Measurements from ENCODE around the gene ATP13A3.

The ATP13A3 gene

DNA sequence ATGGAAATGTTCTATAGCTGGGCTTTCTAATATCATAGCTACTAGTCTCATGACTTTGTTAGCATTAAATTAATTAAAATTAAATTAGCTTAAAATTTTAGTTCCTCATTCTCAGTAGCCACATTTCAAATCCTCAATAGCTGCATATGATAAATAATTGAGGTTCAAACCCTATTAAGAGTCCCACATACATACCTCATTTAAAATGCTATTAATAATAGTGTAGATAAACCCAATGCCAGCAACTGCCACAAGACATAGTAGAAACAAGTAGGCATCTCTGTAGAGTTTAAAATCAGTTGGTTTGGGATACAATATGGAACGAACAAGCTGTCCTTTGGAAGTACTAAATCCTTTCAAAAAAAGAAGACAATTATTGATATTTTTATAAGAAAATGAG is 39.1 kb downstream of the ATP13A3 start:
- H3K27ac ChIP-seq, result no peak overlapping the region
- no peak for DNase-seq (ENCODE audit: low read depth, low spot score)

DNA sequence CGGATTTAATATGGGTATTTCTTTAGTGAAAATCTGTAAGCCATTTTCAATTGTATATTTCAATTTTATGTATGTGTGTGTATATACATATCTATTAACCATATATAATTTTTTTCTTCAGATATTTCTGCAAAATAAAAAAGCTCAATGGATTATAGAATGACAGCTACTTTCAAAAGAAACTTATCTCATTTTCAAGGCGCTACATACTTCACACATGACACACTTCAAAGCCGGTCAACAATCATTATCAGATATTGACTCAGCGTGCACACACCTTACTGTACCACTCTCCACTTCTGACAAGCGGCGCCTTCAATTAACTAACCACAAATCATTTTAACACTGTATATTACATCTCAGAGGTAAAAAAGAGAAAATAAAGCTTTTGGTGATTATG is 39.6 kb downstream of the ATP13A3 start:
- no peak overlapping the region for H3K27ac ChIP-seq
- DNase-seq (ENCODE audit: low read depth, low spot score), result no peak

DNA sequence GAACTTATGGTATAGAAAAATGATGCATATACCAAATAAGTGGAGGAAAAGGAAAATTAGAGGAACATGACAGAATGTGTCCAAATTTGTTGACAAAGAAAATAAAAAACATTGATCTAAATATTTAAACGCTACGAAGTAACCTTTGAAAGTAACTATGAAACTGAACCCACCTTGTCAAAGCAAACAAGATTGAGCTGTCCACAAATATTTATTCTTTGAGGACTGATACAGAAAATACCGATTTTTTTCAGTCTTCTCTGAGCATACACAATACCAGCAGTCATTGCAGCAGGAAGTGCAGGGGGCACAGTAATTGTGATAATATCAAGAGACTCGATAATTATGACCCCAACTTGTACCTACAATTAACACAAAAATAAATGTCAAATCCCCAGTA is 40.0 kb downstream of the ATP13A3 start:
- no peak overlapping the region for H3K27ac ChIP-seq

DNA sequence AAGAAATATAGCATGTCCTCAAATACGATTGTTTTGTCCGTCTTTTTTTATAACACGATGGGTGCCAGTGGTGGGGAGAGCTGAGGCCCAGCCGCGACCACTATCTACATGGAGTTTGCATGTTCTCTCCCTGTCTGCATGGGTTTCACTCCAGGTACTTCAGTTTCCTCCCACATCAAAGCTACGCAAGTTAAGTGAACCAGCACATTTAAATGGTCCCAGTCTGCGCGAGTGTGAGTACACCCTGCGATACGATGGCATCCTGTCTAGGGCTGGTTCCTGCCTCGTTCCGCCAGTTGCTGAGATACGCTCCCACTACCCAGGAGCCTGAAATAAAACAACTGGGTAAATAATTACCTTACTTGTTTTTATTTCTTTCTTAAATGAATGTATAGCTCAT is 40.6 kb downstream of the ATP13A3 start:
- no peak overlapping the region for H3K27ac ChIP-seq
- DNase-seq (ENCODE audit: low read depth, low spot score), result no peak

More for the DNA sequence above, 40.0 kb downstream of the ATP13A3 start:
- DNase-seq (ENCODE audit: low read depth, low spot score), result no peak

DNA sequence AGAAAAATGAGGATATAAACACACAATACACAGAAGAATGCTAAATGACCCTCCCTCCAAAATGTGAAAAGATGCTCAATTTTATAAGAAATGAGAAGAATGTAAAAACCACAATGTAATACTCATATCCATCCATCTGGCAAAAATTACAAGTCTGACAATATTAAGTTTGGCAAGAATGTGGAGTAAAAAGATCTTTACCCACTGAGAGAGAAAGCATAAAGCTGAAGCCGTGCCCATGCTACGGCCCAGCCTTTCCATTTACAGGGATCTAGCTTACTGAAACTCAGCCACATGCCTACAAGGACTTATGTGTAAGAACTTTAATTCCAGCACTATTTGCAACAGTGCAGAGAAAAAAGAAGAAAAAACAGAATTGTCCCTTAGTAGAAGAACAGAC is 42.9 kb downstream of the ATP13A3 start:
- H3K27ac ChIP-seq, result no peak overlapping the region
- DNase-seq (ENCODE audit: low read depth, low spot score), result no peak

DNA sequence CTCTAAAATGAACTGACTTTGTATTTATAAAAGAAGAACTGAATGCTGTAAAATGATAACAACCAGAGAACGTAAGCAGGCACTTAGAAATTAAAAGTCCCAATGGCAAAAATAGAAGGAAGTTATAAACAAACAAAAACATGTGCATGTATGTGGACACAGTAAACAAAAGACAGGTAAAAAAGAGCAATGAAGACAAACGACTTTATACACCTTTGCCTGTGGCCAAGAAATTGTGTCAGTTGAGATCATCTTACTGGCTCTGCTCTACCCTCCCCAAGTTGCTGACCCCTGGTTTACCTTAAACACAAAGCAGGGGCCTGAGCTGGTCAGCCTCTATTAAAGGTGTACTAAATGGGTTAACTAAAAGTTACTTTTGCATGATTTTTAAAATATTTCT is 46.0 kb downstream of the ATP13A3 start:
- no peak for DNase-seq (ENCODE audit: low read depth, low spot score)
- H3K27ac ChIP-seq, result no peak overlapping the region

DNA sequence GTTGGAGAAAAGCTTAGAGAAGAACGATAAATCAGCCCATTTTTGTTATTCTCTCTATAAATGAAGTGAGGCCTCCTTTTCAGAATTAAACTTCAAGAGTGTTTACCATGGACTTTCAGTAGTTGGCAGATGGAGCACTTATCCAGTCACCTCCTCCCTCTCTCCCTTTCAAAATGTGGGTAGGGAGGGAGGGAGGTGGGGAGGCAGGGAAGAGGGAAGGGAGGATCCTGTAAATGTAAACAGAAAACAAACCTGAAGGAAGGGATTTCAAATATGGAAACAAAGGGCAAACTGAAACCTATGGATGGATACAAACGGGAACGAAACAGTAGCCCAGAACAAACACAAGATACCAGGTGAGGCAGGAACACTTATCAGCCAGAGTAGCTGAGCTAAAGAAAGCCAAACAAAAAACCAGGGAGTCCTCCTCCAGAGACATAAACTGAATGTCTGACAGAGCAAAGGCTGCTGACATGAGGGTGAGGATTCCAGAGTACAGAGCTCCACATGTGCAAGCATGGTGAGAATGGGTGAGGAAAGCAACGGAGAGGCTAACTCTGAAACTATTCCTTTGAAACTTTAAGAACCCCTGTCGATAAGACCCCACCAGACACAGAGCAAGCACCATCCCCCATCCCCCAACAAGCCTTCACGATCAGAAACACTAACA is 46.8 kb downstream of the ATP13A3 start:
- DNase-seq (ENCODE audit: low read depth, low spot score), result no peak
- H3K27ac ChIP-seq, result no peak overlapping the region

DNA sequence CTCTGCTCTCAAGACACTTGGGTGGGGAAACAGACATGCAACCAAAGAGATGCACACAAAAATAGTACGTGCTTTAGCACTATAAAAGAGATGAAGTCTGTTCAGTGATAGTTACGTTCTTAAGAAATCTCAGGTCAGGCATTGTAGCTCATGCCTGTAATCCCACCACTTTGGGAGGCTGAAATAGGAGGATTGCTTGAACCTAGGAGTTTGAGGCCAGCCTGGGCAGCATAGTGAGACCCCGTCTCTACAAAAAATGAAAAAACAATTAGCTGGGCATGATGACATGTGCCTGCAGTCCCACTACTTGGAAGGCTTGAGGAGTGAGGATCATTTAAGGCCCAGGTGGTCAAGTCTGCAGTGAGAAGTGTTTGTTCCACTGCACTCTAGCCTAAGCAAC is 52.3 kb downstream of the ATP13A3 start:
- no peak overlapping the region for H3K27ac ChIP-seq
- DNase-seq (ENCODE audit: low read depth, low spot score), result no peak

DNA sequence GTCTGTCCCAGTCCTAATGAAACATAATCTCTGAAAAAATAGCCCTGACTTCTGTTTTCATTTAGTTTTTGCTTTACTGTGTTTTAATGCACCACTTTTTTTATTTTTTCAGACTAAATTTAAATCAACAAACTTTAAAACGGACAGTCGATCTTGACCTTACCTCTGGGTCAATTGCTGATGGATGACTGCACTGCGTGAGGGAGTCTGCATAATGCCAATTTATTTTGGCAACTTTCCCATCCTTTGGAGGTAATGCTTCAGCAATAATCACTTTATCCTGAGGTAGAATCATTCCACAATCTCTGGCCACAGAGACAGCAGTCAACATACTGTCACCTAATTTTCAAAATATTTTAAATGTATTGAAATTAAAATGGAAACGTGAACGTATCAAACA is 55.2 kb downstream of the ATP13A3 start:
- H3K27ac ChIP-seq, result no peak overlapping the region
- no peak for DNase-seq (ENCODE audit: low read depth, low spot score)

DNA sequence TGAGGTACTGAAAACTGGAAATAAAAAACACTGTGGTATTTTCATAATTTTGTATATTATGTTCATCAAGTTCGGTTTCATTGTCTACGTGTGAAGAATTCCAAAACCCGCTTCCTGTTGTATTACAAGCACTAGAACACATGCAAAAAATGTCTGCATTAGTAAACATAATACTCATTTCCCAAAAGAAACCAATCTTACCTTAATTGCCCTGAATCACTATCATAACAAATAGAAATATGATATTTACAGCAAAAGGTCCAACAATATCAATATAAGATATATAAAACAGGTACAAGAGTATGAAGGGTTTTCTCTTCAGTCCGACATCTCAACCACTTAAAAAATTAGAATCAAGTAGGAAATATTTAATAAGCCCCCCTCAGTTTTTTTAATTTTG is 61.4 kb downstream of the ATP13A3 start:
- no peak overlapping the region for H3K27ac ChIP-seq
- DNase-seq (ENCODE audit: low read depth, low spot score), result no peak

DNA sequence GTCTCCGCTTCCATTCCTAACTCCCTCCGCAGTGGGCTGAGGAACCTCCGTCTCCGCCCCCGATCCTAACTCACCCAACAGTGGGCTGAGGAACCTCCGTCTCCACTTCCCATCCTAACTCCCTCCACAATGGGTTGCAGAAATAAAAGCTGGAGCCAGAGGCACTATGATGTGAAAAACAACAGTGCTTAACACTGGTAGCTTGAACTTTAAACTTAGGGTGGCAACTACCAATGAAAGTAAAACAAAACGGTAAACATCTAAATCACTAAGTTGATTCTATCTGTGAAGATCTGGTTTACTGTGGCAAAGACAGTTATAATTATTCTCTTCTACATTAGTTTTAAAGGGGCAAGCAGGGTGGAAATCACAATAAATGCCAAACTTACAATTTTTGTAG is 61.8 kb downstream of the ATP13A3 start:
- H3K27ac ChIP-seq, result no peak overlapping the region
- no peak for DNase-seq (ENCODE audit: low read depth, low spot score)

DNA sequence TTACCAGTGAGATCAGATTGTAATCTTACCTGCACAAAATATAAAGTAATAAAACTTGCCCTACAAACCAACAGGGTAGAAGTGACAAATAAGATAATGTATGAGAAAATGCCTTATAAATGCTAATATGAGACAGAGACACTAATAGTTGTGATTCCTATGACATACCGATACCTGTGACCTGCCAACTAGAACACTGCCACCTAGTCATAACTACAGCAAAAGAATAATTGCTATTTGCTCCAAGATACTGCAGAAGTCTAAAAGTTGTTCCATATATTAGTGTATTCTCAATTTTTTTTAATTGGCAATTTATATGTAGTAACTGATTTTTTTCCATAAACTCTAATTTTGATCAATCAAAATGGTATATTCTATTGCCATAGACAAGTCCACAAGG is 62.4 kb downstream of the ATP13A3 start:
- no peak for DNase-seq (ENCODE audit: low read depth, low spot score)
- H3K27ac ChIP-seq, result no peak overlapping the region

DNA sequence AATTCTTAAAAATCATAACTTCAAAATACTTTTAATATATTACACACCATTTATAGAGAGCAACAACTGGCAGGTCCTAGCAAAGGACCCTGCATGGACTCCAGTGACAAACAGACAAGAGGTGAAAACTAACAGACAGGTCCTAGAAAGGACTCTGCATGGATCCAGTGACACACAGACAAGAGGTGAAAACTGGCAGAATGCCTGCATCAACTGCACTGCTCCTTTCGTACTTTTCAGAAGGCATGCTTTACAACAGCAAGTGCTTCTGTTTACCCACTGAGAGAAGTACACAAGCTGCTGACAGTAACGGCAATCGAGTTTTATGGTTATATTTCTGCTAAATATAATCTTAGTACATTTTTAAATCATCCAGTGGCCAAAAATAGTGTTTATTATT is 63.5 kb downstream of the ATP13A3 start:
- no peak overlapping the region for H3K27ac ChIP-seq
- DNase-seq (ENCODE audit: low read depth, low spot score), result no peak

DNA sequence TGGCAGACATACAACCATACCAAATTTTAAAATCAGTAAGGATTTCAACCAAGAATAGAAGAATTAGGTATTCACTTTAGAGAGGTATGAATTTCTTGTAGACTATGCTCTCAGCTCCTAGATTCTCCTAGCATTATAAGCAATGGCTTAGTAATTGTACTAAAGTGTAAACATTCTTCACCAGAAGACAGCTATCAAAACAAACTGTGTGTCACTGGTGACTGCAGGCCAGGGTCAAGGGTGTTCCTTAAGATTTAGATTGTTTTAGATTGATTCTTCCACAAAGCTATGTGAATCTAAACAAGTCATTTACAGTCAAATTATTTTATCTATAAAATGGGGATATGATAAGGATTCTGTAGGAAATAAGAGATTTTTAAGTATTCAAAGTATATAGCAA is 64.6 kb downstream of the ATP13A3 start:
- DNase-seq (ENCODE audit: low read depth, low spot score), result no peak
- H3K27ac ChIP-seq, result no peak overlapping the region

DNA sequence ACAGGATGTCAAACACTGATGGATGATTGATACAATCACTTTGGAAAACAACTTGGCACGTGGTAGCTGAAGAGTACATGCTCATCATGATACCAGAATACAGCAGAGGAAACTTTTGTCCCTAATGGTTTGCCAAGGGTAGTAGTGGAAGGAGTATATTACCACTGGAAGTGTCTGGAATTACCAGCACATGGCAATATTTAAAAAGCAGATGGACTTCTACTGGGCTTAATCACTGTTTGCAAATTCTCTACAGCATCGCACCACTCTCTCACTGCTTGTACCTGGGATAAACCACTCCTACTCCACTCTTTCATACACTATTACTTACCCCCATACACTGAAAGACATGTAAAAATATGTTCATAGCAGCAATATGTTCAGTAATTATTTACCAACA is 68.1 kb downstream of the ATP13A3 start:
- no peak for DNase-seq (ENCODE audit: low read depth, low spot score)

DNA sequence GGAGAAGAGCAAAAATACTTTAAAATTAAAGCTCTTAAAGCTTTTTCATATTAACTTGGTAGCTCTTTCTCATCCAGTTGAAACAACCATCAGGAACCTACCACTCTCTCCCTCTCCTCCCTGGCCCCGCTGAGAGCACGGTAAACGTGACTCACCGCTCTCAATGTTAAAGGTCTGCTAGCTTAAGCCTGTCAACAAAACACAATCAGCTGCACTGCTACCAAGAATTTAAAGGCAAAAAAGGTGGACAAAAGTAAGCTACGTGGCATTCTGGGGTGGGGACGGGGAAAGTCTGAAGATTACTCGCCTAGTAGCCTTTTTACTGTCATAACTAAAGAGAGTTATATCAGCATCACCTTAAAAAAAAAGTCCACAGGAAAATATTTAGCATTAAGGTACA is 79.4 kb downstream of the ATP13A3 start:
- H3K27ac ChIP-seq, result no peak overlapping the region
- no peak for DNase-seq (ENCODE audit: low read depth, low spot score)

More for the DNA sequence above, 68.1 kb downstream of the ATP13A3 start:
- no peak overlapping the region for H3K27ac ChIP-seq

DNA sequence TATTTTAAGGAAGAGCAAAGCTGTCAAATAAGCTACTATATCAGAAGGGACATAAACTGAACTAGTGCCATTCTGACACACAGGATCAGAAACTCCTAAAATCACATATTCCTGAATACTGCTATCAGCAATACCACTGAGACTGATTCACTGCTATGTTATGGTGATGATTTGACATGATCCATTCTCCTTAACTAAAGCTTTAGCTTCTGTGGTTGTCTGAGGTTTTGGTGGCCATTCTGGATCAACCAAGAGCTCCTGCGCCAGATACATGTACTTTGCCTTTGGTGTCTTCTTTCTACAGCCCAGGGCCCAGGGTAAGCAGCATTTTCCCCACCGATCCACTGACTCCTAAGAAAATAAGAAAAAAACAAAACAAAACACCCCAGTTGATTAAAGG is 81.0 kb downstream of the ATP13A3 start:
- DNase-seq (ENCODE audit: low read depth, low spot score), result no peak
- H3K27ac ChIP-seq, result no peak overlapping the region

DNA sequence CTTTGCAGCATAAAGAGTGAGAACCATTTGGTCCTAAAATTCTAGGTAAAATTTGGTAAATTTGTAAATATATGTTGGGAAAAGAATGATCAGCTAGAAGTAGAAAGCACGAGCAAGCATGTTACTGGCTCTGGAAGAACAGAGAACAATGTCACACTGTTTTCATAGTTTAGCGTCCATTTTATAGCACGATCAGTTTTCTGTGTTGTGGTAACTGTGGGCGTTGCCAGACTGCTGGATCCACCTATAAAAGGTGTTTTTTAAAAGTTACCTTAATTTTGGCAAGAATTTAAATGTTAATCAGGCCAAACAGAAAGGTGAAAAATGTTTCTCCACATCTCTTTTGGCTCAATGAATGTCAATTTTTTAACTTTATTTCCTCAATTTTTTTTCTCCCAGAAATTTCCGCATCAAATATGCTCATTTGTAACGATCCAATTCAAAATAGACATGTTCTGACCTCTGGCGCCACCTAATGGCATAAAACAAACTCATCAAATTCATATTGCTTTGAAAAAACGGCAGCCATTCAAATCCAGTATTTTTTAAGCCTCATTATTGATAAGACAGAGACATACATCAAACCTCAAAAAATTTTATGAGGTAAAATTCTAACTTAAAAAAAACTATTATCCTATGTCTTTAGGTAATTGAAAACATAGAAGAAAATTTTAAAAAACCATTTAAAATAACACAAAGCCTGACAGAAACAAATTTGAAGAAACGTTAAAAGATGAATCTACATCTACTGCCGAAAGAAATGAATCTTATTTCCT is 82.2 kb downstream of the ATP13A3 start:
- H3K27ac ChIP-seq, result no peak overlapping the region
- no peak for DNase-seq (ENCODE audit: low read depth, low spot score)

DNA sequence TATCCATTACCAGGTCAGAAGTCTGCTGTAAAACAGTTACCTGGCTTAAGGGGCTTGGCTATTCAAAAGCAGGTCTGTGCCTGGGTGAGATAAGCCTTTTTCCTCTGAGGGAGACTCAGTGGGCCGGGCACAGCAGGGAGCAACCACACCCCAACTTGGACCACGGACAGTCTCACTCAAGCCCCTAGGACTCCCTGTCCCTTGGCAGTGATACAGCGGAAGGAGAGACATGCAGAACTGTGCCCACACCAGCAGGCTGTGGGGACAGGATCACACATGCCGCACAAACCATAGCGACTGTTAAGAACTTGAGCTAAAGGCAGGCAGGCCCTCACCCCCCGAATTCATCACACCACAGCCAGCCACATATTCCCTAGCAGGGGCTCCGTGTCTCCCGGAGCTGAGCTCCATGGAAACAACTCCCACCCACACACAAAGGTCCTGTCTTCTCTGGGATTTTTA is 84.9 kb downstream of the ATP13A3 start:
- H3K27ac ChIP-seq, result no peak overlapping the region
- DNase-seq (ENCODE audit: low read depth, low spot score), result no peak

DNA sequence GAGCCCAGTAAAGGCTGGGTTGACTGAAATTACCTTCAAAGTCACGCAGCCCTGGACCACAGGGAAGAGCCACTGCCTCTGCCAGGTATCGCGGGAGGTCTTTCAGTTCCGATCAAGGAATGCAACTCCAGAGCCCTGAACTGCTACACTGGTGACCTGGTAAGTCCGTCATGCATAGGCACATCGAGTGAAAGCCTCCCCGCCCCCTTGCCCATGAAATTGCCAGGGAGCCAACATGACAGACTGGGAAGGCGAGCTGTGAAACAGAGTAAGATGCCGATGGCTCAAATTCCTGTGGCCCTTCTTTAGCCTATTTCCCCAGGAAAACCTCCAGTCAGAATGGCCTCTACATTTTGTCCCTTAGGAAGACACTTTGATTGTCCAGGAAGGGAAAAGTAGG is 85.5 kb downstream of the ATP13A3 start:
- no peak overlapping the region for H3K27ac ChIP-seq
- DNase-seq (ENCODE audit: low read depth, low spot score), result no peak

DNA sequence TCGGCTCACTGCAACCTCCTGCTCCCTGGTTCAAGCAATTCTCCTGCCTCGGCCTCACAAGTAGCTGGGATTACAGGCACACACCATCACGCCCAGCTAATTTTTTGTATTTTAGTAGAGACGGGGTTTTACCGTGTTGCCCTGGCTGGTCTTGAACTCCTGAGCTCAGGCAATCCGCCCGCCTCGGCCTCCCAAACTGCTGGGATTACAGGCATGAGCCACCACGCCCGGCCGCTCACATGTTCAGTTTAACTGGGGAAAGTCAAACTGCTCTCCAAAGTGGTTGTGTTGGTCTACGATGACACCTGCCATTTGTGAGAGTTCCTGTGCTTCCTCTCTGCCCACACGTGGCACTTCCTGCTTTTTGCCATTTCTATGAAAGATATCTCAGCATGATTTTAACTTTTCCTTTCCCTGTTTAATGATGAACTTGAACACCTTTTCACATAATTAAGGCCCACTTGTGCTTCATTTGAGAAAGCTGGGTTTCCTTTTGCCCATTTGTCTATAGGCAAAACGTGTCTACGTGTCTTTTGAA is 86.9 kb downstream of the ATP13A3 start:
- DNase-seq (ENCODE audit: low read depth, low spot score), result no peak
- no peak overlapping the region for H3K27ac ChIP-seq

DNA sequence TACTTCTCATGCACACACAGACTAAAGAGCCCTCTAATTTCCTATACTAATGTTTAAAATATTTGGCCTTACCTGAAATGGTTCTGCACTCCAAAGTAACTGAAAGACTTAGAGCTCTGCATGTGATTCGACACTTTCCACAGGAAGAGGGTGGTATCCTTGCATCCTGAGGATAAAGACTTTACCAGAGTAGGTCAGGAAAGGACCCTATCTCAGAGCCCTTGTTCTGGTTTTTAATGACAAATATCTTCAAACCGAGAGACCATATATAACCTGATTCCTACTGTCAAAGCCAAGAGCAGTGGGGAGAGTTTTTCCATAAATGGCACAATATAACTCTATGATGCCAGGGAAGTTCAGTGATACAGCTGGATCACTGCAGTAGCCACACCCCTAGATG is 87.6 kb downstream of the ATP13A3 start, which contains the start of gene GP5:
TSS of gene GP5 (minus strand) at position 101 of the 400 bp plus-strand sequence. CDS start 984 bp downstream, outside the sequence.
- no peak within 1 kb of the TSS for H3K27ac ChIP-seq
- no peak for DNase-seq (ENCODE audit: low read depth, low spot score)
